Measurements from ENCODE around the gene BMP3.

BMP3 gene

GRCh38 chr4:81093720-81094401, 63.4 kb downstream of the BMP3 start:
- no peak for TF ChIP-seq JUND (IDR thresholded peaks at IDR 0.05; ENCODE audit: low read depth)
- in situ Hi-C loops (cut with HindIII; ENCODE audit: low pct_unique_long_range_greater_than_20kb, low sequenced_read_pairs): no loop called here
- DNase-seq (ENCODE audit: low read depth in 1 of 2, low spot score in 1 of 2): no peak

DNA sequence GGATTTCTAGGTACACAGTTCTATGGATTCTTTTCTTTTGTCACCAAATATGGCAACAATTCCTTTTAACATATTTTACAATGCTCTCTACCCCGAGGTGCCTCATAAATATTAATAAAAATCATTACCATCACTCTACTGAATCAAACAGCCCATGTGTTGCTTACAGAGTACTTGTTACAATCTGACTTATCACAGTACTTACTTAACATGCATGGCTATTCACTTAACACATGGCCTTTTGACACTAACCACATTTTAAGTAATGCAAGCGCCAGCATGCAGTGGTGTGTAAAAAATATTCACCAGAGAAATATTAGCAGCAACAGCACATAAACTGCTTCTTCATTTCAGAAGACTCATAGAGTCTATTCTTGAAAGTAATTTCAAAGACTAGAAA, 64.9 kb downstream of the BMP3 start:
- no peak for DNase-seq (ENCODE audit: low read depth in 1 of 2, low spot score in 1 of 2)
- no peak for TF ChIP-seq JUND (IDR thresholded peaks at IDR 0.05; ENCODE audit: low read depth)
- in situ Hi-C loops (cut with HindIII; ENCODE audit: low pct_unique_long_range_greater_than_20kb, low sequenced_read_pairs): no loop called here

GRCh38 chr4:81096566-81096965, 66.1 kb downstream of the BMP3 start:
- in situ Hi-C loops (cut with HindIII; ENCODE audit: low pct_unique_long_range_greater_than_20kb, low sequenced_read_pairs): no loop called here
- DNase-seq (ENCODE audit: low read depth in 1 of 2, low spot score in 1 of 2): no peak
- no peak for TF ChIP-seq JUND (IDR thresholded peaks at IDR 0.05; ENCODE audit: low read depth)

GRCh38 chr4:81102107-81102506, 71.6 kb downstream of the BMP3 start:
- DNase-seq (ENCODE audit: low read depth in 1 of 2, low spot score in 1 of 2): no peak
- in situ Hi-C loops (cut with HindIII; ENCODE audit: low pct_unique_long_range_greater_than_20kb, low sequenced_read_pairs): no loop called here
- no peak for TF ChIP-seq JUND (IDR thresholded peaks at IDR 0.05; ENCODE audit: low read depth)

DNA sequence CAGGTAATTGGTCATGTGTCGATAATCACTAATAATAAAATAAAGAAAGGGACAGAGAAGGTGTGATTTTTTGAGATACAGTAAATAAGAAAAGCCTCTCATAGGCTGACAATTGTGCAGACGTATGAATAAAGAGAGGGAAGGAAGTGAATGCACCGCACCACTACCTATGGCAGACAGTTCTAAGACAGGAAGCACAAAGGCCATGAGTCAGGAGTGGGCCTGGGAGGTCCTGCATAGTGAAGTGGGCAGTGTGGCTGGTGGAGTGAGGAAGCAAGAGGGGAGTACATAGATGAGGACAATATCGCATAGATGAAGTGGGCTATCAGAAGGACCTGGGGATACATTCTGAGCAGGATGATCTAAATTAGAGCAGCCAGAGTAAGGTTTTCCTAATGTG, 75.6 kb downstream of the BMP3 start:
- no peak for DNase-seq (ENCODE audit: low read depth in 1 of 2, low spot score in 1 of 2)
- TF ChIP-seq JUND (IDR thresholded peaks at IDR 0.05; ENCODE audit: low read depth): no peak
- in situ Hi-C loops (cut with HindIII; ENCODE audit: low pct_unique_long_range_greater_than_20kb, low sequenced_read_pairs): no loop called here

Data from T47D (cell line).